Measurements from ENCODE around the gene PELI2. TPM values are rescaled to one million over a fixed set of nuclear protein-coding genes. Genes with fewer than 3 reads are reported as not detected.

Gene PELI2
- total RNA-seq, 1 donor from 2014 or later, result 1.6 TPM

- no peak for ATAC-seq
- no peak for DNase-seq
- intact Hi-C loops (cut with micrococcal nuclease), result no loop called here
These were observed 195.6 kb downstream of the PELI2 start for GRCh38 chr14:56313789-56314188.

- no peak for ATAC-seq
- intact Hi-C loops (cut with micrococcal nuclease), result no loop called here
These were observed 200.3 kb downstream of the PELI2 start for GRCh38 chr14:56318393-56319115.

GRCh38 chr14:56321861-56322260 lies 203.7 kb downstream of the PELI2 start:
- ATAC-seq (no peak), DNase-seq (no peak)
- intact Hi-C loops (cut with micrococcal nuclease), result no loop called here

More at GRCh38 chr14:56318393-56319115, 200.3 kb downstream of the PELI2 start:
- no peak for DNase-seq

GRCh38 chr14:56322531-56322930 lies 204.3 kb downstream of the PELI2 start:
- DNase-seq (no peak), ATAC-seq (no peak)
- intact Hi-C loops (cut with micrococcal nuclease), result no loop called here

- DNase-seq (no peak), ATAC-seq (no peak)
- intact Hi-C loops (cut with micrococcal nuclease), result no loop called here
These were observed 206.2 kb downstream of the PELI2 start for GRCh38 chr14:56324454-56324853.

- intact Hi-C loops (cut with micrococcal nuclease), result no loop called here
- no peak for ATAC-seq
These were observed 206.9 kb downstream of the PELI2 start for GRCh38 chr14:56324856-56325699.

GRCh38 chr14:56328021-56328420 lies 209.8 kb downstream of the PELI2 start:
- DNase-seq (no peak), ATAC-seq (no peak)
- intact Hi-C loops (cut with micrococcal nuclease), result no loop called here

More at GRCh38 chr14:56324856-56325699, 206.9 kb downstream of the PELI2 start:
- no peak for DNase-seq

- ATAC-seq (no peak), DNase-seq (no peak)
- intact Hi-C loops (cut with micrococcal nuclease), result no loop called here
These were observed 213.5 kb downstream of the PELI2 start for GRCh38 chr14:56331592-56332216.

- ATAC-seq (peak; percentile 76), DNase-seq (no peak)
- intact Hi-C loops (cut with micrococcal nuclease), result no loop called here
These were observed 215.4 kb downstream of the PELI2 start for GRCh38 chr14:56333359-56334292.

- intact Hi-C loops (cut with micrococcal nuclease), result no loop called here
- ATAC-seq (no peak), DNase-seq (no peak)
These were observed 216.2 kb downstream of the PELI2 start for GRCh38 chr14:56334458-56334857.

GRCh38 chr14:56338674-56339073 lies 220.5 kb downstream of the PELI2 start:
- intact Hi-C loops (cut with micrococcal nuclease), result no loop called here
- DNase-seq, result no peak
- ATAC-seq, result no peak

GRCh38 chr14:56339855-56340701 lies 221.9 kb downstream of the PELI2 start:
- intact Hi-C loops (cut with micrococcal nuclease), result no loop called here
- ATAC-seq (peak; percentile 95), DNase-seq (peak; percentile 84)

GRCh38 chr14:56340932-56341331 lies 222.7 kb downstream of the PELI2 start:
- DNase-seq (no peak), ATAC-seq (no peak)
- intact Hi-C loops (cut with micrococcal nuclease), result no loop called here

- DNase-seq, result no peak
- intact Hi-C loops (cut with micrococcal nuclease), result no loop called here
- ATAC-seq, result no peak
These were observed 223.7 kb downstream of the PELI2 start for GRCh38 chr14:56341766-56342493.

GRCh38 chr14:56342494-56342942 lies 224.3 kb downstream of the PELI2 start:
- intact Hi-C loops (cut with micrococcal nuclease), result no loop called here
- ATAC-seq (peak; percentile 46), DNase-seq (no peak)

- DNase-seq (no peak), ATAC-seq (no peak)
- intact Hi-C loops (cut with micrococcal nuclease), result no loop called here
These were observed 231.7 kb downstream of the PELI2 start for GRCh38 chr14:56349960-56350359.
